ENCODE measurements around the gene KCNJ5. TPM values are rescaled to one million over a fixed set of nuclear protein-coding genes. Genes with fewer than 3 reads are reported as not detected.

Gene KCNJ5
- total RNA-seq, 1 experiment from 2014 or later = 0.11 TPM

DNA sequence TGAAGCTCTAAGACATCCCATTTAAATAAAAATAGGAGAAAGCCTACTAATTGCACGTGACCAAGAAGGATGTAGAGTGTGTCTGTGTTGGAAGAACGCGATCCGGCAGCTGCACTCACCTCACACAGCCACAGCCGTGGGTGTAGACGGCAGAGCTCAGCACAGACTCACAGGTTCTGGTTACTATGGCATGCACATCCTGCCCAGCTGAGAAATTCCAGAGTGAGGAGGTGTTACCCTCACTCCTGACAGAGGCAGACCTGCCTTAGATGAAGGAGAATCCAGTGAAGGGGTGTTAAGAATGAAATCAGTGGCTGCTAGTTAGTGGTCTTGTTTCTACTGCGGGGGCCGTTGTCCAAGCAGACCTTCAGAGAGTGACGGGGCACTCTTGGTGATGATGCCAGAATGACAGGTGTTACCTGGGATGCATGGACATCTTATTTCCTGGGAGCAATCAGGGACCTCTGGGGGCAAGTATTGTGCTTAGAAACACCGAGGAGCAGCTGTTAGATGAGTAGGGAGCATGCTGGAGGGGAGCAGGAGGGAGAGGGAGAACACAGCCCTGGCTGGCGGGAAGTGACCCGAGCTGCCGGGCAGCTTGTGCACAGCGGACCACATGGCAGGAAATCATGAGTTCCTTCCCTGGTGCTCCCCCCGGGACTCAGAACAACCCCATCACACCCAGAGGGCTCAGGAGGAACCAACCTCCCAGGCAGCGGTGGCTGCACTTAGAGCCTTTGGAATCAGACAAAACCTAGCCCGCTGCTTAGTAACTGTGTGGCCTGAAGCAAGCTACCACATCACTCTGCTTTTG is 12.3 kb downstream of the KCNJ5 start:
- Histone ChIP-seq H2BK15ac (ENCODE audit: low read depth, low read length) (no peak overlapping the region), H2BK120ac (ENCODE audit: low read depth, low read length, poor library complexity, severe bottlenecking) (no peak overlapping the region), H3K18ac (ENCODE audit: insufficient read length, low read depth, low read length) (no peak overlapping the region), H3K9ac (ENCODE audit: extremely low read depth, insufficient read length, low read length) (no peak overlapping the region), H3T11ph (ENCODE audit: low read length) (no peak overlapping the region), H3K4me1 (ENCODE audit: insufficient read depth, low read length) (peaks cover 2% of the 10 kb centered on the region; the same call in 1 of the 2 replicates), H2BK20ac (ENCODE audit: low read depth, low read length, poor library complexity, severe bottlenecking) (no peak overlapping the region), H3K27me3 (ENCODE audit: insufficient read depth, low read length) (peaks cover 63% of the 10 kb centered on the region), H3K56ac (ENCODE audit: insufficient read length, low read depth, low read length) (no peak overlapping the region), H2BK12ac (ENCODE audit: insufficient read length, low read depth, low read length) (no peak overlapping the region), H2BK5ac (ENCODE audit: insufficient read length, low read length) (no peak overlapping the region), H2AK5ac (ENCODE audit: insufficient read length, low read length) (no peak overlapping the region), H3K79me2 (ENCODE audit: insufficient read depth, low read length) (no peaks in the 10 kb centered on the region), H3K27ac (ENCODE audit: insufficient read length, low read depth, low read length) (no peak overlapping the region), H3K14ac (ENCODE audit: insufficient read depth, low read length) (no peak overlapping the region), H2AFZ (ENCODE audit: low read length) (no peak overlapping the region), H3K23ac (ENCODE audit: insufficient read length, low read depth, low read length) (no peak overlapping the region), H4K91ac (ENCODE audit: insufficient read length, low read depth, low read length) (no peak overlapping the region), H3K9me3 (ENCODE audit: control insufficient read depth, low read depth, low read length) (no peaks in the 10 kb centered on the region), H4K8ac (replicated peaks; ENCODE audit: insufficient read length, low read depth, low read length) (no peak overlapping the region), H4K5ac (ENCODE audit: insufficient read length, low read depth, low read length) (no peak overlapping the region), H3K23me2 (ENCODE audit: insufficient read length, low read depth, low read length, poor library complexity, severe bottlenecking) (peaks cover 12% of the 10 kb centered on the region), H3K4ac (ENCODE audit: low read depth, low read length) (no peak overlapping the region), H3K4me2 (ENCODE audit: insufficient read depth, insufficient read length, low read length) (peak overlapping the region; percentile 41), H3K79me1 (ENCODE audit: insufficient read depth, low read depth, low read length, poor library complexity, severe bottlenecking) (no peaks in the 10 kb centered on the region), H4K20me1 (ENCODE audit: control insufficient read depth, insufficient read depth, insufficient read length) (peaks cover 4% of the 10 kb centered on the region)
- DNase-seq = peak; percentile 60
- peaks cover 98% of the 10 kb centered on the region for H3K27me3 Mint-ChIP-seq (ENCODE audit: low read depth)
- peak overlapping the region; percentile 11 to 82; a peak in 3 of 5 replicates for H3K4me3 Mint-ChIP-seq
- TF ChIP-seq, protein P1, sequence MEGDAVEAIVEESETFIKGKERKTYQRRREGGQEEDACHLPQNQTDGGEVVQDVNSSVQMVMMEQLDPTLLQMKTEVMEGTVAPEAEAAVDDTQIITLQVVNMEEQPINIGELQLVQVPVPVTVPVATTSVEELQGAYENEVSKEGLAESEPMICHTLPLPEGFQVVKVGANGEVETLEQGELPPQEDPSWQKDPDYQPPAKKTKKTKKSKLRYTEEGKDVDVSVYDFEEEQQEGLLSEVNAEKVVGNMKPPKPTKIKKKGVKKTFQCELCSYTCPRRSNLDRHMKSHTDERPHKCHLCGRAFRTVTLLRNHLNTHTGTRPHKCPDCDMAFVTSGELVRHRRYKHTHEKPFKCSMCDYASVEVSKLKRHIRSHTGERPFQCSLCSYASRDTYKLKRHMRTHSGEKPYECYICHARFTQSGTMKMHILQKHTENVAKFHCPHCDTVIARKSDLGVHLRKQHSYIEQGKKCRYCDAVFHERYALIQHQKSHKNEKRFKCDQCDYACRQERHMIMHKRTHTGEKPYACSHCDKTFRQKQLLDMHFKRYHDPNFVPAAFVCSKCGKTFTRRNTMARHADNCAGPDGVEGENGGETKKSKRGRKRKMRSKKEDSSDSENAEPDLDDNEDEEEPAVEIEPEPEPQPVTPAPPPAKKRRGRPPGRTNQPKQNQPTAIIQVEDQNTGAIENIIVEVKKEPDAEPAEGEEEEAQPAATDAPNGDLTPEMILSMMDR (conservative IDR thresholded peaks at IDR 0.05) = no peak
- H3K9me3 Mint-ChIP-seq = peaks cover 0 to 3% of the 10 kb centered on the region in 2 experiments; a peak in 3 of 5 replicates
- peak overlapping the region in 1 of 3 experiments; percentile 68; a peak in 1 of 7 replicates for H3K27ac Mint-ChIP-seq
- H3K36me3 Mint-ChIP-seq (ENCODE audit: insufficient read depth in 1 of 3, low read depth in 3 of 3) = no peaks in the 10 kb centered on the region
- no CpG with 5 or more reads among the region's 17 CpGs for WGBS (ENCODE audit: extremely low coverage, insufficient read length, low lambda C conversion rate)
- peaks cover 34 to 45% of the 10 kb centered on the region in 2 experiments for H3K4me1 Mint-ChIP-seq

Measured in H9 (cell line).